Cardiac fibroblast (primary cell): ENCODE data around the gene TTLL7.

Experiments
- DNase-seq, 2 donors: peaks; one replicate each; pipeline versions ENCODE4 v3.0.0 to v3.0.0-alpha.2; 2010; ENCODE audit warnings: low read depth in 2 of 2
- H3K4me3 ChIP-seq, 2 donors: replicated peaks in 1 of 2; 1 replicate in 1 of 2; 2 replicates in 1 of 2; pipeline ENCODE4 v1.5.1; 2011; ENCODE audit warnings: low read depth in 2 of 2, low read length in 2 of 2, mild to moderate bottlenecking in 2 of 2, moderate library complexity in 1 of 2
- TF ChIP-seq, protein P1 (sequence below): IDR thresholded peaks from one replicate; pipeline ENCODE4 v1.5.1; 2011; ENCODE audit warnings: low read depth, mild to moderate bottlenecking, low read length, inconsistent platforms

The TTLL7 gene

DNA sequence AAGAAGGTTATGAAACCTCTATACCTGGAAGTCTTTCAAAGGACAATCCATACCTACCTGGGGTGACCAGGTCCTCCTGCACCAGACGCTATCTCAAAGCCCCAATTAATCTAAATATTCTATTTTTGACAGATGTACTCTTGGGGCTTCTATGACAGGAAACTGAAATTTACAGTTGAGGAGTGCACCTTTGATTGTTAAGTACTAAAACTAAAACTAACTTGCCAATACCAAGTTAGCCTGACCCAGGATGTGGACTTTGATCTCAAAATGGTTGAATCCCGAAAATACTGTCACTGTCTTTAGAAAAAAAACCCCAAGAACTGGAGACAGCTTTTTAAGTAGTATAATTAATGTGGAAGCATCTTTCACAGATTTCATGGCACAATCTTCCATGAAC is 162.4 kb downstream of the TTLL7 start:
- H3K4me3 ChIP-seq = no peak overlapping the region
- DNase-seq = no peak
- TF ChIP-seq, protein P1, sequence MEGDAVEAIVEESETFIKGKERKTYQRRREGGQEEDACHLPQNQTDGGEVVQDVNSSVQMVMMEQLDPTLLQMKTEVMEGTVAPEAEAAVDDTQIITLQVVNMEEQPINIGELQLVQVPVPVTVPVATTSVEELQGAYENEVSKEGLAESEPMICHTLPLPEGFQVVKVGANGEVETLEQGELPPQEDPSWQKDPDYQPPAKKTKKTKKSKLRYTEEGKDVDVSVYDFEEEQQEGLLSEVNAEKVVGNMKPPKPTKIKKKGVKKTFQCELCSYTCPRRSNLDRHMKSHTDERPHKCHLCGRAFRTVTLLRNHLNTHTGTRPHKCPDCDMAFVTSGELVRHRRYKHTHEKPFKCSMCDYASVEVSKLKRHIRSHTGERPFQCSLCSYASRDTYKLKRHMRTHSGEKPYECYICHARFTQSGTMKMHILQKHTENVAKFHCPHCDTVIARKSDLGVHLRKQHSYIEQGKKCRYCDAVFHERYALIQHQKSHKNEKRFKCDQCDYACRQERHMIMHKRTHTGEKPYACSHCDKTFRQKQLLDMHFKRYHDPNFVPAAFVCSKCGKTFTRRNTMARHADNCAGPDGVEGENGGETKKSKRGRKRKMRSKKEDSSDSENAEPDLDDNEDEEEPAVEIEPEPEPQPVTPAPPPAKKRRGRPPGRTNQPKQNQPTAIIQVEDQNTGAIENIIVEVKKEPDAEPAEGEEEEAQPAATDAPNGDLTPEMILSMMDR = no peak

GRCh38 chr1:83834621-83835264 is 164.2 kb downstream of the TTLL7 start:
- H3K4me3 ChIP-seq = no peak overlapping the region
- TF ChIP-seq, protein P1 = peak; percentile 9
- no peak for DNase-seq

DNA sequence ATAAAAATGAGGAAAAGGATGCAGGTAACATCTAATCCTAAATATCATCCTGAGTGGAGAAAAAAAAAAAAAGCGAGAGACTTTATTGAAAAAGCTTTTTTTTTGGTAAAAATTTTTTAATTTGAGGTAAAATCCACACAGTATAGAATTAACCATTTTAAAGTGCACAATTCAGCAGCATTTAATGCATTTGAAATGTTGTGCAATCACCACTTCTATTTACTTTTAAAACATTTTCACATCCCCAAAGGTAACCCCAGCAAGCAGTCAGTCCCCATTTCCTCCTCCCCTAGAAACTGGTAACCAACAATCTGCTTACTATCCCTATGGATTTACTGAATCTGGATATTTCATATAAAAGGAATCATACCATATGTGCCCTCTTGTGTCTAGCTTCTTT is 166.7 kb downstream of the TTLL7 start:
- TF ChIP-seq, protein P1 = no peak
- H3K4me3 ChIP-seq = no peak overlapping the region
- DNase-seq = no peak

DNA sequence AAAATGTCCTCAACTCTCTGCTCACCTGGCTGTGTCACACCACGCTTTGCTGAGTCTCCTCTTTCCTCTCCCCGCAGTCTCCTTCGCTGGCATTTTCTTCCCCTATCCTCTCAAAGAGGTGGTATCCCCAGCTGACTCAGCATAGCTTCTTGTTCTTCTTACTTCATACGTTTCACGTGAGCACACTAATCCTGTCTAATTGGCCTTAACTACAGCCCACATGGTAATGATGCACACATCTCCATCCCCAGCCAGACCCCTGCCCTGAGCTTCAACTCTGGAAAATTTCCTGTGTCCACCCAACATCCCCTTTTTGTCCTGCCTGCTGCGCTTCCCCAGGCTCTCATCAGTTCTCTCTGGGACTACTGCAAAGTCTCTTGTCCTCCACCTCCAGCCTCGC is 169.8 kb downstream of the TTLL7 start:
- TF ChIP-seq, protein P1 = no peak
- DNase-seq = no peak
- H3K4me3 ChIP-seq = no peak overlapping the region

- no peak overlapping the region for H3K4me3 ChIP-seq
- DNase-seq = no peak
- TF ChIP-seq, protein P1 = no peak
Observed at GRCh38 chr1:83828456-83828855, 170.5 kb downstream of the TTLL7 start.

- TF ChIP-seq, protein P1 = no peak
- DNase-seq = no peak
- no peak overlapping the region for H3K4me3 ChIP-seq
Observed at GRCh38 chr1:83827741-83828140, 171.2 kb downstream of the TTLL7 start.

GRCh38 chr1:83822208-83822607 is 176.7 kb downstream of the TTLL7 start:
- H3K4me3 ChIP-seq = no peak overlapping the region
- DNase-seq = peak in 1 of 2 donors; percentile 61
- TF ChIP-seq, protein P1 = no peak
